ENCODE results near the gene PTGS2.
"Not testable (repeated sequence)": the region's sequence is repeated elsewhere in the genome, so short reads cannot be mapped to it uniquely, and the experiment has no call there.

Gene PTGS2

GRCh38 chr1:186669784-186670183 is 10.4 kb downstream of the PTGS2 start:
- DNase-seq, result not testable (repeated sequence)

GRCh38 chr1:186664217-186664616 is 16.0 kb downstream of the PTGS2 start:
- DNase-seq, result not testable (repeated sequence)

GRCh38 chr1:186662752-186663151 is 17.5 kb downstream of the PTGS2 start:
- no peak for DNase-seq

GRCh38 chr1:186659890-186660341 is 20.3 kb downstream of the PTGS2 start:
- no peak for DNase-seq

GRCh38 chr1:186658999-186659398 is 21.2 kb downstream of the PTGS2 start:
- no peak for DNase-seq

- DNase-seq, result no peak
These were observed 22.7 kb downstream of the PTGS2 start for GRCh38 chr1:186657481-186657880.

- DNase-seq, result no peak
These were observed 24.3 kb downstream of the PTGS2 start for GRCh38 chr1:186655876-186656275.

- DNase-seq, result no peak
These were observed 25.5 kb downstream of the PTGS2 start for GRCh38 chr1:186654741-186655140.

- DNase-seq, result no peak
These were observed 26.9 kb downstream of the PTGS2 start for GRCh38 chr1:186653312-186653711.

- no peak for DNase-seq
These were observed 31.6 kb downstream of the PTGS2 start for GRCh38 chr1:186648613-186649012.

GRCh38 chr1:186647985-186648384 is 32.2 kb downstream of the PTGS2 start:
- DNase-seq, result not testable (repeated sequence)

- DNase-seq, result no peak
These were observed 36.6 kb downstream of the PTGS2 start for GRCh38 chr1:186643614-186644013.

GRCh38 chr1:186637567-186637966 is 42.7 kb downstream of the PTGS2 start:
- DNase-seq, result not testable (repeated sequence)

- no peak for DNase-seq
These were observed 43.4 kb downstream of the PTGS2 start for GRCh38 chr1:186636786-186637185.

- no peak for DNase-seq
These were observed 45.7 kb downstream of the PTGS2 start for GRCh38 chr1:186634511-186634910.

- no peak for DNase-seq
These were observed 47.1 kb downstream of the PTGS2 start for GRCh38 chr1:186633116-186633515.

- DNase-seq, result no peak
These were observed 50.9 kb downstream of the PTGS2 start for GRCh38 chr1:186629341-186629740.

GRCh38 chr1:186628910-186629309 is 51.3 kb downstream of the PTGS2 start:
- DNase-seq, result no peak

GRCh38 chr1:186627019-186627418 is 53.2 kb downstream of the PTGS2 start:
- DNase-seq, result no peak

- no peak for DNase-seq
These were observed 53.8 kb downstream of the PTGS2 start for GRCh38 chr1:186626356-186626932.

GRCh38 chr1:186623551-186623950 is 56.7 kb downstream of the PTGS2 start:
- no peak for DNase-seq

Measured in activated gamma-delta T cell treated with Interleukin-2 at 50 U/mL for 16 hours (primary cell).